ENCODE results near the gene TMEM9. TPM values are rescaled to one million over a fixed set of nuclear protein-coding genes. Genes with fewer than 3 reads are reported as not detected.

TMEM9 gene
- total RNA-seq, 1 donor from 2014 or later = 66.9 TPM

GRCh38 chr1:201147396-201148015, 6.8 kb downstream of the TMEM9 start:
- Histone ChIP-seq H3K4me3 (ENCODE audit: low read depth, low read length) (no peak overlapping the region), H3K27me3 (ENCODE audit: control insufficient read depth, insufficient read depth, low read length) (no peaks in the 10 kb centered on the region), H3K36me3 (ENCODE audit: control insufficient read depth, insufficient read depth, low read length) (peaks cover 22% of the 10 kb centered on the region)
- TF ChIP-seq CTCF (IDR thresholded peaks at IDR 0.05; ENCODE audit: insufficient read depth, low read length, severe bottlenecking) = no peak
- DNase-seq (ENCODE audit: low read depth) (no peak), FAIRE-seq (no peak)

- FAIRE-seq (no peak), DNase-seq (ENCODE audit: low read depth) (no peak)
- H3K36me3 ChIP-seq (ENCODE audit: control insufficient read depth, insufficient read depth, low read length) = peaks cover 24% of the 10 kb centered on the region
- no peak for TF ChIP-seq CTCF (IDR thresholded peaks at IDR 0.05; ENCODE audit: insufficient read depth, low read length, severe bottlenecking)
- no peak overlapping the region for H3K4me3 ChIP-seq (ENCODE audit: low read depth, low read length)
- no peaks in the 10 kb centered on the region for H3K27me3 ChIP-seq (ENCODE audit: control insufficient read depth, insufficient read depth, low read length)
Observed at GRCh38 chr1:201146626-201147390, 7.5 kb downstream of the TMEM9 start.

GRCh38 chr1:201145816-201146215, 8.5 kb downstream of the TMEM9 start:
- Histone ChIP-seq H3K36me3 (ENCODE audit: control insufficient read depth, insufficient read depth, low read length) (peaks cover 29% of the 10 kb centered on the region), H3K4me3 (ENCODE audit: low read depth, low read length) (no peak overlapping the region), H3K27me3 (ENCODE audit: control insufficient read depth, insufficient read depth, low read length) (no peaks in the 10 kb centered on the region)
- no peak for FAIRE-seq
- no peak for DNase-seq (ENCODE audit: low read depth)
- no peak for TF ChIP-seq CTCF (IDR thresholded peaks at IDR 0.05; ENCODE audit: insufficient read depth, low read length, severe bottlenecking)

- H3K27me3 ChIP-seq (ENCODE audit: control insufficient read depth, insufficient read depth, low read length) = no peaks in the 10 kb centered on the region
- H3K4me3 ChIP-seq (ENCODE audit: low read depth, low read length) = no peak overlapping the region
- no peak for TF ChIP-seq CTCF (IDR thresholded peaks at IDR 0.05; ENCODE audit: insufficient read depth, low read length, severe bottlenecking)
- peaks cover 29% of the 10 kb centered on the region for H3K36me3 ChIP-seq (ENCODE audit: control insufficient read depth, insufficient read depth, low read length)
- DNase-seq (ENCODE audit: low read depth) (no peak), FAIRE-seq (no peak)
Observed at GRCh38 chr1:201145132-201145531, 9.1 kb downstream of the TMEM9 start.

- H3K4me3 ChIP-seq (ENCODE audit: low read depth, low read length) = no peak overlapping the region
- no peak for TF ChIP-seq CTCF (IDR thresholded peaks at IDR 0.05; ENCODE audit: insufficient read depth, low read length, severe bottlenecking)
- peaks cover 29% of the 10 kb centered on the region for H3K36me3 ChIP-seq (ENCODE audit: control insufficient read depth, insufficient read depth, low read length)
- H3K27me3 ChIP-seq (ENCODE audit: control insufficient read depth, insufficient read depth, low read length) = no peaks in the 10 kb centered on the region
- DNase-seq (ENCODE audit: low read depth) (no peak), FAIRE-seq (no peak)
Observed at GRCh38 chr1:201144701-201145100, 9.6 kb downstream of the TMEM9 start.

Measured in bronchial epithelial cell (primary cell).